Gastroesophageal sphincter (tissue), 4 donors: Measurements from ENCODE around the gene HNRNPA0. TPM values are rescaled to one million over a fixed set of nuclear protein-coding genes. Genes with fewer than 3 reads are reported as not detected.

ENCODE experiments used
- ATAC-seq: fragments of 150-250 bp; one replicate; pipeline ENCODE4 v1.9.1; 2016; ENCODE audit warnings: mild to moderate bottlenecking, moderate library complexity
- H3K27ac ChIP-seq, 4 donors: fragments of 200-600 bp; sonication (generic) in 3 of 4; 1 replicate in 3 of 4; 2 replicates in 1 of 4; pipeline ENCODE4 v1.5.1; 2016 to 2019
- H3K27me3 ChIP-seq: fragments of 200-600 bp; sonication (generic); one replicate; pipeline ENCODE4 v1.5.1; 2019
- H3K36me3 ChIP-seq, 2 donors: fragments of 200-600 bp; sonication (generic); one replicate each; pipeline ENCODE4 v1.5.1; 2019; ENCODE audit warnings: control low read depth in 1 of 2
- H3K4me1 ChIP-seq, 3 donors: fragments of 200-600 bp; sonication (generic); 1 replicate in 2 of 3; 2 replicates in 1 of 3; pipeline ENCODE4 v1.5.1; 2016 to 2019; ENCODE audit warnings: control low read depth in 2 of 3
- H3K4me3 ChIP-seq, 2 donors: fragments of 200-600 bp; sonication (generic); one replicate each; pipeline ENCODE4 v1.5.1; 2019; ENCODE audit warnings: mild to moderate bottlenecking in 1 of 2, moderate library complexity in 1 of 2
- H3K9me3 ChIP-seq, 3 donors: fragments of 200-600 bp; sonication (generic); one replicate each; pipeline ENCODE4 v1.5.1; 2017 to 2019; ENCODE audit warnings: control low read depth in 2 of 3
- CTCF ChIP-seq, 4 experiments: fragments of 200-600 bp in 2 of 4; fragments of 450-650 bp in 2 of 4; sonication (generic) in 1 of 4; IDR thresholded peaks; one replicate each; pipeline ENCODE4 v1.5.1; 2017 to 2019; ENCODE audit warnings: antibody characterized with exemption in 4 of 4, mild to moderate bottlenecking in 2 of 4, moderate library complexity in 2 of 4
- EP300 ChIP-seq: sonication (generic); formaldehyde crosslinking; IDR thresholded peaks from one replicate; pipeline ENCODE4 v1.6.1; 2017; ENCODE audit warnings: antibody characterized with exemption, mild to moderate bottlenecking
- POLR2A ChIP-seq, 2 donors: fragments of 450-650 bp; IDR thresholded peaks; one replicate each; pipeline ENCODE4 v1.6.1; 2017; ENCODE audit warnings: antibody characterized with exemption in 2 of 2, mild to moderate bottlenecking in 2 of 2, moderate library complexity in 1 of 2
- POLR2AphosphoS5 ChIP-seq: sonication (generic); formaldehyde crosslinking; IDR thresholded peaks from one replicate; pipeline ENCODE4 v1.6.1; 2017; ENCODE audit warnings: antibody characterized with exemption
- WGBS, 2 donors: methylation state at CpG; one replicate each; pipeline ENCODE4 v1.1.5; 2018; ENCODE audit warnings: low coverage in 1 of 2; 5-methylcytosine and 5-hydroxymethylcytosine counted together
- total RNA-seq, 4 donors: library from RNA; depleted of rRNA; stranded (reverse); fragments of >200 nt; gene quantifications; one replicate each; pipeline ENCODE4 v1.1.0, GENCODE V29; 2016

Gene HNRNPA0
- total RNA-seq, 4 donors from 2014 or later = 9.9 to 17.2 (median 13.8) TPM

- no peak overlapping the region for H3K27ac ChIP-seq
- H3K4me3 ChIP-seq = no peak overlapping the region
- H3K36me3 ChIP-seq = peaks cover 0 to 18% of the 10 kb centered on the region in 2 donors
- no peaks in the 10 kb centered on the region for H3K9me3 ChIP-seq
- H3K27me3 ChIP-seq = no peaks in the 10 kb centered on the region
- TF ChIP-seq POLR2A (IDR thresholded peaks at IDR 0.05) (no peak), EP300 (no peak), POLR2AphosphoS5 (no peak), CTCF (IDR thresholded peaks at IDR 0.05) (no peak)
- 87 to 100% methylated on average over 1 of the region's 1 CpG for WGBS, 2 donors
- no peak for ATAC-seq
- no peaks in the 10 kb centered on the region for H3K4me1 ChIP-seq
These were observed 38.7 kb downstream of the HNRNPA0 start for GRCh38 chr5:137715456-137715855.

DNA sequence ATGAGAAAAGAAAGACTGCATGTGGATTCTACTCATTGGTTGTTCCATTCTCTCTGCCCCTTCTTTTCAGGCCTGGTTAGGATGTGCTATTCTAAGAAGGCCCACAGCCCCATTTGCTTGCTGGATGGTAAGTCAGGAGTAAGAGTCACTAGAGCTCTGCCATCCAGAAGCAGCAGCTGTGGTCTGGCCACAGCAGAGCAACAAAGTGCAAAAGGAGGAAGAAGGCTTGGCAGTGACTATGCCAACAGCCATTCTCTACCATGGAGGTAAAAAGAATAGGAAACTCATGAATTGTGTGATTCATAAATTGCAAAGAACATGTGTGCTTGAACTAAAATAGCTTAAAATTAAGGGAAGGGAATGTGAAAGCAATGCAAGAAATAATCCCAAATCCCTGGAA lies 39.2 kb downstream of the HNRNPA0 start:
- no peaks in the 10 kb centered on the region for H3K9me3 ChIP-seq
- H3K36me3 ChIP-seq = peaks cover 0 to 18% of the 10 kb centered on the region in 2 donors
- H3K27me3 ChIP-seq = no peaks in the 10 kb centered on the region
- no peak overlapping the region for H3K4me3 ChIP-seq
- no peak overlapping the region for H3K27ac ChIP-seq
- TF ChIP-seq POLR2A (IDR thresholded peaks at IDR 0.05) = no peak
- TF ChIP-seq EP300 = no peak
- TF ChIP-seq POLR2AphosphoS5 = no peak
- no peak for TF ChIP-seq CTCF (IDR thresholded peaks at IDR 0.05)
- no peak for ATAC-seq
- H3K4me1 ChIP-seq = no peaks in the 10 kb centered on the region

GRCh38 chr5:137714494-137714893 lies 39.7 kb downstream of the HNRNPA0 start:
- peaks cover 0 to 18% of the 10 kb centered on the region in 2 donors for H3K36me3 ChIP-seq
- H3K27ac ChIP-seq = no peak overlapping the region
- H3K4me1 ChIP-seq = no peaks in the 10 kb centered on the region
- no peak overlapping the region for H3K4me3 ChIP-seq
- no peaks in the 10 kb centered on the region for H3K27me3 ChIP-seq
- no peaks in the 10 kb centered on the region for H3K9me3 ChIP-seq
- ATAC-seq = no peak
- TF ChIP-seq POLR2A (IDR thresholded peaks at IDR 0.05) = no peak
- no peak for TF ChIP-seq POLR2AphosphoS5
- no peak for TF ChIP-seq CTCF (IDR thresholded peaks at IDR 0.05)
- no peak for TF ChIP-seq EP300
- 76 to 88% methylated on average over 2 of the region's 2 CpGs for WGBS, 2 donors

DNA sequence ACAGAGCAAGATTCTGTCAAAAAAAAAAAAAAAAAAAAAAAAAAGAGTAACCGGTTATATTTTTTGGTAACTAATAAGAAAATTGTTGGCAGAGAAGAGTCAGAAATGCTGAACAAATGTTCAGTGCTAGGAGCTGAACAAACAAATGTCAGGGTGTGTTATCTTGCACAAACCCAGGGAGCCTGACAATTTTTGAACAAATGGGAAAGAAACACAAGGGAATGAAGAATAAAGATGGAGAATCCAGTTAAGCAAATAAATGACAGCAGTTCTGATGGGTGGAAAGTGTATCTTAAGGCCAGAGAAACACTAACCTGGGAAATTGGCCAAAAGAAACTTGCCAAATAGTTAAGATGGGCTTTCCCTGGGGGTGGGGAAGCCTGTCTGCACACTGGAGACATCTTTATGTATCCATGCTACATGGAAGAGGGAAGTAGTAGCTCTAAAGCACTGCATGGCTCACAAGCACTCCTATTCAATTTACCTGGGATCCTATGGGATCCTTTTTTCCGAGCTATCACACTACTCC lies 42.0 kb downstream of the HNRNPA0 start:
- TF ChIP-seq EP300 (no peak), CTCF (IDR thresholded peaks at IDR 0.05) (no peak), POLR2A (IDR thresholded peaks at IDR 0.05) (no peak), POLR2AphosphoS5 (no peak)
- Histone ChIP-seq H3K4me3 (no peak overlapping the region), H3K27ac (no peak overlapping the region), H3K27me3 (no peaks in the 10 kb centered on the region), H3K36me3 (peaks cover 0 to 38% of the 10 kb centered on the region in 2 donors), H3K4me1 (no peaks in the 10 kb centered on the region), H3K9me3 (no peaks in the 10 kb centered on the region)
- no peak for ATAC-seq
- WGBS, 2 donors = 56 to 89% methylated on average over 1 of the region's 2 CpGs

DNA sequence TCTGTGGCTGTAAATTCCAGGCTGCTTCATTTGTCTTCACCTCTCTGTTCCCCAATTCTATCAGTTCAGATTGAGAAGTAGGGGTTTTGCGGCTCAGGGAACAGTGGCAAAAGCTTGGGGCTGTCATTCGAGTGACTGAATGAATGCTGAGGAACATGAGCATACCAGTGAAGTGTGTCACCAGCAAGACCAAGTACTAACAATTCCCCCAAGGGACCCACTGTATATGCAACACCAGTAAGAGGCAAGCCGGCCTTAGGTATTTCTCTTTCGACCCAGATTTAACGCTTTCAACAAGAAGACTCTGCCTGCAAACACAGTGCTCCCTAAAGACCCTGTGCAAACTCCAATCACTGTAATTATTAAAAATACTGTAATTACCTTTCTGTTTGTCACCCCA lies 44.1 kb downstream of the HNRNPA0 start:
- ATAC-seq = no peak
- 86% methylated on average over 4 of the region's 5 CpGs; no CpG with 5 or more reads in 1 of the 2 donors for WGBS, 2 donors
- TF ChIP-seq POLR2AphosphoS5 = no peak
- no peak for TF ChIP-seq POLR2A (IDR thresholded peaks at IDR 0.05)
- TF ChIP-seq EP300 = no peak
- TF ChIP-seq CTCF (IDR thresholded peaks at IDR 0.05) = no peak
- Histone ChIP-seq H3K27ac (no peak overlapping the region), H3K27me3 (no peaks in the 10 kb centered on the region), H3K4me1 (no peaks in the 10 kb centered on the region), H3K9me3 (no peaks in the 10 kb centered on the region), H3K4me3 (no peak overlapping the region), H3K36me3 (peaks cover 0 to 37% of the 10 kb centered on the region in 2 donors)
